SIG-M5 (cell line): ENCODE measurements around the gene NT5E.
"Not testable (repeated sequence)": the region's sequence is repeated elsewhere in the genome, so short reads cannot be mapped to it uniquely, and the experiment has no call there.

Experiments used
- DNase-seq: peaks from one replicate; lab custom pipeline; 2025; lab: John Stamatoyannopoulos, UW

Gene NT5E

GRCh38 chr6:85449818-85450759 lies at the start of gene NT5E:
Gene NT5E (plus strand): TSS chr6:85450083. CDS start chr6:85450140, 57 bp downstream.
- DNase-seq = no peak

- DNase-seq = no peak
Observed at GRCh38 chr6:85400331-85400730, 49.6 kb upstream of the NT5E start.

GRCh38 chr6:85401186-85402021 lies 48.5 kb upstream of the NT5E start:
- no peak for DNase-seq

GRCh38 chr6:85402071-85402470 lies 47.8 kb upstream of the NT5E start:
- no peak for DNase-seq

GRCh38 chr6:85402922-85403321 lies 47.0 kb upstream of the NT5E start:
- DNase-seq = no peak

GRCh38 chr6:85403331-85404015 lies 46.4 kb upstream of the NT5E start:
- DNase-seq = no peak

- not testable (repeated sequence) for DNase-seq
Observed at GRCh38 chr6:85404016-85404563, 45.8 kb upstream of the NT5E start.

- DNase-seq = no peak
Observed at GRCh38 chr6:85404564-85405174, 45.2 kb upstream of the NT5E start.

GRCh38 chr6:85405175-85405852 lies 44.6 kb upstream of the NT5E start:
- no peak for DNase-seq

GRCh38 chr6:85405853-85406198 lies 44.1 kb upstream of the NT5E start:
- no peak for DNase-seq

- no peak for DNase-seq
Observed at GRCh38 chr6:85406641-85407075, 43.2 kb upstream of the NT5E start.

- no peak for DNase-seq
Observed at GRCh38 chr6:85408039-85408438, 41.8 kb upstream of the NT5E start.

GRCh38 chr6:85412911-85413430 lies 36.9 kb upstream of the NT5E start:
- DNase-seq = no peak

GRCh38 chr6:85416049-85416448 lies 33.8 kb upstream of the NT5E start:
- DNase-seq = no peak

GRCh38 chr6:85416766-85417165 lies 33.1 kb upstream of the NT5E start:
- no peak for DNase-seq

- DNase-seq = no peak
Observed at GRCh38 chr6:85417336-85417735, 32.5 kb upstream of the NT5E start.

- DNase-seq = no peak
Observed at GRCh38 chr6:85418059-85418458, 31.8 kb upstream of the NT5E start.

GRCh38 chr6:85419046-85419759 lies 30.7 kb upstream of the NT5E start:
- no peak for DNase-seq

GRCh38 chr6:85420551-85420950 lies 29.3 kb upstream of the NT5E start:
- DNase-seq = no peak

GRCh38 chr6:85421181-85421580 lies 28.7 kb upstream of the NT5E start:
- no peak for DNase-seq
